H1 (cell line): ENCODE measurements around the gene SRP9. TPM values are rescaled to one million over a fixed set of nuclear protein-coding genes. Genes with fewer than 3 reads are reported as not detected.

ENCODE experiments used
- CTCF ChIA-PET: fragments of 300-600 bp; sonication (Branson Sonifier 250); formaldehyde crosslinking; loops from one replicate; lab custom pipeline; 2021; ENCODE audit not compliant: partially characterized antibody; lab: Charles Lee
- POLR2A ChIA-PET: fragments of 300-600 bp; sonication (Branson Sonifier 250); formaldehyde crosslinking; loops from one replicate; lab custom pipeline; 2021; ENCODE audit warnings: inconsistent platforms; ENCODE audit not compliant: partially characterized antibody; lab: Charles Lee
- DNase-seq, 2 experiments: peaks; one replicate each; pipeline versions ENCODE4 v3.0.0 to v3.0.0-alpha.2; 2010 to 2022; ENCODE audit warnings: low spot score in 2 of 2, low read depth in 1 of 2, mixed read lengths in 1 of 2
- FAIRE-seq: peaks from 2 replicates; lab custom pipeline; 2011; peaks lifted over from hg19 to GRCh38; lab: Jason Lieb, UNC
- H2AFZ ChIP-seq: 2 replicates; pipeline ENCODE4 v1.8.1; 2012; ENCODE audit warnings: low read length, inconsistent platforms
- H2AK5ac ChIP-seq: 2 replicates; pipeline ENCODE4 v1.6.1; 2013; ENCODE audit warnings: low read depth, low read length
- H2BK120ac ChIP-seq: replicated peaks from 2 replicates; pipeline ENCODE3; 2013; ENCODE audit warnings: low read depth, low read length, inconsistent platforms
- H2BK12ac ChIP-seq: 2 replicates; pipeline ENCODE4 v1.6.1; 2013; ENCODE audit warnings: low read depth, low read length
- H2BK15ac ChIP-seq: 2 replicates; pipeline ENCODE4 v1.6.1; 2013; ENCODE audit warnings: low read length
- H2BK20ac ChIP-seq: 2 replicates; pipeline ENCODE4 v1.6.1; 2013; ENCODE audit warnings: low read length
- H2BK5ac ChIP-seq: 2 replicates; pipeline ENCODE4 v1.6.1; 2013; ENCODE audit warnings: low read depth, low read length
- H3K14ac ChIP-seq: 2 replicates; pipeline ENCODE4 v1.6.1; 2013; ENCODE audit warnings: inconsistent platforms; ENCODE audit not compliant: insufficient read length
- H3K18ac ChIP-seq: 2 replicates; pipeline ENCODE4 v1.6.1; 2013; ENCODE audit warnings: low read length; ENCODE audit errors: extremely low read depth
- H3K23ac ChIP-seq: 2 replicates; pipeline ENCODE4 v1.6.1; 2013; ENCODE audit warnings: inconsistent platforms; ENCODE audit not compliant: insufficient read length
- H3K23me2 ChIP-seq: 2 replicates; pipeline ENCODE4 v1.6.1; 2013; ENCODE audit warnings: low read depth, low read length
- H3K27ac ChIP-seq: 2 replicates; pipeline ENCODE4 v1.6.1; 2011; ENCODE audit warnings: low read depth, low read length, inconsistent platforms
- H3K27me3 ChIP-seq, 4 experiments: replicated peaks in 1 of 4; 1 replicate in 1 of 4; 2 replicates in 3 of 4; pipeline versions ENCODE4 v1.6.1 to v1.8.1; 2011 to 2013; ENCODE audit warnings: low read length in 3 of 4, mild to moderate bottlenecking in 3 of 4, inconsistent platforms in 2 of 4, mixed read lengths in 2 of 4, moderate library complexity in 1 of 4; ENCODE audit not compliant: control insufficient read depth in 3 of 4, insufficient read depth in 3 of 4; ENCODE audit errors: extremely low read depth in 1 of 4
- H3K36me3 ChIP-seq, 4 experiments: 2 replicates each; pipeline versions ENCODE4 v1.6.1 to v1.8.1; 2011 to 2013; ENCODE audit warnings: mild to moderate bottlenecking in 4 of 4, low read length in 3 of 4, moderate library complexity in 2 of 4, control low read depth in 1 of 4, inconsistent platforms in 1 of 4; ENCODE audit not compliant: insufficient read depth in 4 of 4, control insufficient read depth in 2 of 4
- H3K4ac ChIP-seq: replicated peaks from 2 replicates; pipeline ENCODE3; 2013; ENCODE audit warnings: low read length, low read depth, mixed read lengths, inconsistent platforms; ENCODE audit not compliant: insufficient read length
- H3K4me1 ChIP-seq, 4 experiments: replicated peaks in 1 of 4; 1 replicate in 1 of 4; 2 replicates in 3 of 4; pipeline versions ENCODE4 v1.6.1 to v1.8.1; 2011 to 2013; ENCODE audit warnings: low read length in 3 of 4, inconsistent platforms in 2 of 4, mixed read lengths in 1 of 4; ENCODE audit not compliant: insufficient read depth in 4 of 4, control insufficient read depth in 3 of 4
- H3K4me2 ChIP-seq, 2 experiments: 2 replicates each; pipeline versions ENCODE4 v1.6.1 to v1.8.1; 2011 to 2013; ENCODE audit warnings: low read depth in 2 of 2, low read length in 2 of 2, control low read depth in 1 of 2, inconsistent platforms in 1 of 2, mild to moderate bottlenecking in 1 of 2; ENCODE audit not compliant: insufficient read depth in 1 of 2
- H3K4me3 ChIP-seq, 4 experiments: fragments of 200-600, 300-600 bp in 1 of 4; sonication (generic), shearing (Covaris generic), sonication (Bioruptor Twin) in 1 of 4; 2 replicates each; pipeline versions ENCODE4 v1.5.1 to v1.8.1; 2011 to 2016; ENCODE audit warnings: low read length in 4 of 4, low read depth in 3 of 4, control low read depth in 2 of 4, inconsistent platforms in 2 of 4, mild to moderate bottlenecking in 2 of 4, mixed read lengths in 1 of 4, moderate library complexity in 1 of 4; ENCODE audit not compliant: insufficient read depth in 2 of 4; ENCODE audit errors: extremely low read depth in 1 of 4
- H3K56ac ChIP-seq: replicated peaks from 2 replicates; pipeline ENCODE3; 2013; ENCODE audit warnings: low read depth, mild to moderate bottlenecking, mixed read lengths, low read length, inconsistent platforms; ENCODE audit not compliant: insufficient read length
- H3K79me1 ChIP-seq: 2 replicates; pipeline ENCODE4 v1.6.1; 2013; ENCODE audit warnings: low read depth, low read length, control low read depth
- H3K79me2 ChIP-seq, 2 experiments: 2 replicates each; pipeline versions ENCODE4 v1.6.1 to v1.8.1; 2012 to 2013; ENCODE audit warnings: low read length in 2 of 2, mild to moderate bottlenecking in 2 of 2, inconsistent platforms in 1 of 2; ENCODE audit not compliant: insufficient read depth in 2 of 2, control insufficient read depth in 1 of 2
- H3K9ac ChIP-seq, 4 experiments: replicated peaks in 1 of 4; 1 replicate in 1 of 4; 2 replicates in 3 of 4; pipeline versions ENCODE4 v1.6.1 to v1.8.1; 2011 to 2013; ENCODE audit warnings: low read depth in 3 of 4, low read length in 3 of 4, control low read depth in 2 of 4, mild to moderate bottlenecking in 2 of 4, moderate library complexity in 2 of 4, inconsistent platforms in 1 of 4; ENCODE audit errors: extremely low read depth in 1 of 4
- H3K9me3 ChIP-seq, 2 experiments: 2 replicates each; pipeline versions ENCODE4 v1.6.1 to v1.8.1; 2012 to 2013; ENCODE audit warnings: mild to moderate bottlenecking in 2 of 2, moderate library complexity in 2 of 2, control low read depth in 1 of 2, inconsistent platforms in 1 of 2, low read depth in 1 of 2, low read length in 1 of 2, mixed read lengths in 1 of 2; ENCODE audit not compliant: insufficient read depth in 2 of 2
- H4K20me1 ChIP-seq, 2 experiments: replicated peaks in 1 of 2; 2 replicates each; pipeline versions ENCODE3 to v1.8.1; 2011 to 2013; ENCODE audit warnings: inconsistent platforms in 2 of 2, low read length in 2 of 2, mild to moderate bottlenecking in 1 of 2; ENCODE audit not compliant: insufficient read depth in 2 of 2, control insufficient read depth in 1 of 2
- H4K5ac ChIP-seq: 2 replicates; pipeline ENCODE4 v1.6.1; 2013; ENCODE audit warnings: low read length, low read depth, mixed read lengths, inconsistent platforms; ENCODE audit not compliant: insufficient read length
- H4K8ac ChIP-seq: 2 replicates; pipeline ENCODE4 v1.8.0; 2013; ENCODE audit warnings: mild to moderate bottlenecking, moderate library complexity, low read length, inconsistent platforms; ENCODE audit not compliant: insufficient read depth; ENCODE audit errors: extremely low read depth
- H4K91ac ChIP-seq: replicated peaks from 2 replicates; pipeline ENCODE3; 2013; ENCODE audit warnings: low read length, mixed read lengths, inconsistent platforms; ENCODE audit not compliant: insufficient read length
- CBX8 ChIP-seq: fragments of 300-800, 300-1000 bp; sonication (generic); IDR thresholded peaks from 2 replicates; pipeline ENCODE4 v1.7.1; 2016; ENCODE audit warnings: low read depth, low read length, borderline replicate concordance
- GTF2F1 ChIP-seq: IDR thresholded peaks from 2 replicates; pipeline ENCODE4 v1.6.1; 2012; ENCODE audit warnings: low read depth, low read length, improper control_type of control experiment, borderline replicate concordance
- JUN ChIP-seq: IDR thresholded peaks from 2 replicates; pipeline ENCODE4 v1.6.1; 2011; ENCODE audit warnings: low read depth, mild to moderate bottlenecking, improper control_type of control experiment, low read length
- POLR2AphosphoS5 ChIP-seq: IDR thresholded peaks from 2 replicates; pipeline ENCODE4 v1.6.1; 2011; ENCODE audit warnings: low read depth, low read length
- RNF2 ChIP-seq: fragments of 200-900, 300-1000 bp; sonication (generic); IDR thresholded peaks from 2 replicates; pipeline ENCODE4 v1.7.1; 2016; ENCODE audit warnings: borderline replicate concordance, low read depth, mild to moderate bottlenecking, antibody characterized with exemption, low read length; ENCODE audit not compliant: poor library complexity, severe bottlenecking; ENCODE audit errors: missing control alignments
- TAF7 ChIP-seq: optimal IDR thresholded peaks from 2 replicates; pipeline ENCODE3; 2011; ENCODE audit warnings: low read depth, mild to moderate bottlenecking, inconsistent platforms, low read length, moderate library complexity, borderline replicate concordance
- TCF12 ChIP-seq: IDR thresholded peaks from 2 replicates; pipeline ENCODE4 v1.6.1; 2011; ENCODE audit warnings: low read depth, mild to moderate bottlenecking, low read length
- WGBS, 2 experiments: shearing (Covaris generic) in 1 of 2; methylation state at CpG; one replicate each; pipeline versions ENCODE4 v1.1.6 to v1.1.7; 2013 to 2015; ENCODE audit warnings: low lambda C conversion rate in 2 of 2, mixed read lengths in 2 of 2, inconsistent platforms in 1 of 2, low coverage in 1 of 2, missing lambda C conversion rate in 1 of 2; ENCODE audit not compliant: insufficient replicate concordance in 2 of 2, insufficient coverage in 1 of 2, insufficient read length in 1 of 2; ENCODE audit errors: extremely low coverage in 1 of 2, missing lambda C conversion rate in 1 of 2; 5-methylcytosine and 5-hydroxymethylcytosine counted together
- polyA plus RNA-seq, 7 experiments: library from polyadenylated mRNA; depleted of rRNA in 3 of 7; stranded (reverse) in 5 of 7; unstranded in 2 of 7; fragments of >200 nt in 5 of 7; fragments of 200-250 nt in 2 of 7; gene quantifications; 1 replicate in 5 of 7; 2 replicates in 1 of 7; 4 replicates in 1 of 7; pipeline versions ENCODE4 v1.2.1 to v1.2.3, GENCODE V29; 2011 to 2013; ENCODE audit warnings: missing spikeins in 2 of 7, mixed read lengths in 2 of 7
- total RNA-seq: library from RNA; stranded (reverse); fragmentation: NEBNext Ultra II Directional; extraction: Animal tissue kit (Norgen Biotek cat#: 25700); gene quantifications from 2 replicates; pipeline ENCODE4 v1.2.1, GENCODE V29; 2021

The SRP9 gene
- total and polyA plus RNA-seq, 2 of the 8 experiments (the other 6 are each of a cell fraction or from before 2014, with no cell fraction given), result 446 to 572 TPM

DNA sequence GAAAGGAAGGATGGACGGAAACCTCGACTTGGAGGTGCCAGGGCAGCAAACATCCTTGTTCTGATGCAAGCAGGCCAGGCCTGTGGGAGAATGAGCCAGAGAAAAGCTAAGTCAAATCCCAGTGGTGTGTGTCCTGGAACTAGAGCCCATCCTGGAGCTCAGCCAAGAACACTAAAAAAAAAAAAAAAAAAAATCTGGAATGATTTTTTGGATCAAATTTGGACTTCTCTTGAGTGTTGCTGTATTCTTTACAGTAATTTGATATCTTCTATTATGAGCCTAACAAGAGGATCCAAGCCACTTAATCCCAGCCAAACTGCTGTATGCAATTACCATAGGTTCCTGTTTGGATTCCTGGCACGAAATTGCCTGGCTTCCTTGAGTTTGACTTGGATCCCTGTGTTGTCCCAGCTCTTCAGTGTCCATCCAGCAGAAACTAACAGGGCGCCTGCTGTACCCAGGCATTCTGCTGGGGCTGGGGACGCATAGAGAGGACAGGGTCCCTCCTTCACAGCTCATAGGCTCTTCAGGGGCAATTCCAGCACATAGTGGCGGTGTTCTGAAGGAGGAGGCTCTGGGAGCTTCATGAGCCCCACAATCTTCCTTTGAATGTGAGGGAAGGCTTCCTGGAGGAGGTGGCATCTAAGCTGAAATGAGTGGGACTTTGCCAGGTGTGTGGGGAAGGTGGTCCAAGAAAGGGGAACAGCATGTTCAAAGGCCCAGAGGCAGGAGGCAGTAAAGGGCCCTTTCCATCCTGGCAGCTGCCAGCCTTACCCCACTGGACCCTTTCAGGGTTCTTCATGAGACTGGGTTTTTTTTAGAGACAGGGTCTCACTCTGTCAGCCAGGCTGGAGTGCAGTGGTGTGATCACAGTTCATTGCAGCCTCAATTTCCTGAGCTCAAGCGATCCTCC, 57.0 kb downstream of the SRP9 start:
- TF ChIP-seq CBX8 (no peak), RNF2 (no peak), GTF2F1 (no peak), TCF12 (no peak), JUN (no peak), TAF7 (no peak), POLR2AphosphoS5 (no peak)
- no peak overlapping the region for H2BK120ac ChIP-seq

More for the DNA sequence above, 57.0 kb downstream of the SRP9 start:
- Histone ChIP-seq H4K8ac (no peak overlapping the region), H3K4me2 (no peak overlapping the region), H3K36me3 (peaks cover 0 to 22% (median 12%) of the 10 kb centered on the region in 4 experiments; a peak in 5 of 8 replicates), H3K27ac (no peak overlapping the region), H2BK20ac (no peak overlapping the region), H2AFZ (no peak overlapping the region), H3K56ac (no peak overlapping the region), H3K9ac (no peak overlapping the region), H3K4me3 (no peak overlapping the region), H3K18ac (no peak overlapping the region), H3K79me2 (no peaks in the 10 kb centered on the region), H2BK5ac (no peak overlapping the region), H4K91ac (no peak overlapping the region), H3K79me1 (no peaks in the 10 kb centered on the region), H3K4ac (no peak overlapping the region), H2BK12ac (no peak overlapping the region), H3K27me3 (no peaks in the 10 kb centered on the region), H3K23me2 (no peaks in the 10 kb centered on the region; the same call in 1 of the 2 replicates), H4K5ac (no peak overlapping the region), H3K4me1 (no peaks in the 10 kb centered on the region), H2BK15ac (no peak overlapping the region), H3K9me3 (no peaks in the 10 kb centered on the region), H2AK5ac (no peak overlapping the region), H3K14ac (no peak overlapping the region), H4K20me1 (peaks cover 0 to 2% of the 10 kb centered on the region in 2 experiments), H3K23ac (no peak overlapping the region)
- FAIRE-seq (no peak), DNase-seq (no peak)
- ChIA-PET CTCF (interaction anchor here (0.5 to 2.2 kb wide), 22 partner anchors 9 to 359 kb away, joined by 3 to 11 read pairs (median 3); partner anchors contain the start of gene SRP9), POLR2A (interaction anchor here (0.6 to 1.7 kb wide), 7 partner anchors 9 to 538 kb away, joined by 3 to 4 read pairs (median 3); no protein-coding TSS in a partner anchor)
- 88% methylated on average over 5 of the region's 7 CpGs; no CpG with 5 or more reads in 1 of the 2 experiments for WGBS, 2 experiments
